ENCODE measurements around the gene CNDP1.

Gene CNDP1

DNA sequence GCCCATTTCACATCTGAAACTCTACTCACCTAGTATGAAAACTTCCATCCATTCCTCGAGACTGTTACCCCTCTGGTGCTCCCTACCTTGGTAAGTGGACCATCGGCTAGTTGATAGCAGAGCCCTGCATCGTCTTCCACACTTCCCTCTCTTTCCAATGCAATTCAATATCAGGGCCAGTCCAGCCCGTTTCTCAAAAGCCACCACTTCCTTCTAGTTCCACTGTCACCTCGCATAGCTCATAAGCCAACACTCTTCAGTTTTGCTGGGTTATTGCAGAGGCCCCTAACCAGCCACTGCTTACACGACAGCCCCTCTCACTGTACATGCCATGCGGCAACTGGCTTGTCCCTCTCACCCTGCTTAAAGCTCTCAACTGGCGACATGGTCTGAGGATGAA, 53.1 kb downstream of the CNDP1 start:
- no peak for DNase-seq (ENCODE audit: low read depth)

DNA sequence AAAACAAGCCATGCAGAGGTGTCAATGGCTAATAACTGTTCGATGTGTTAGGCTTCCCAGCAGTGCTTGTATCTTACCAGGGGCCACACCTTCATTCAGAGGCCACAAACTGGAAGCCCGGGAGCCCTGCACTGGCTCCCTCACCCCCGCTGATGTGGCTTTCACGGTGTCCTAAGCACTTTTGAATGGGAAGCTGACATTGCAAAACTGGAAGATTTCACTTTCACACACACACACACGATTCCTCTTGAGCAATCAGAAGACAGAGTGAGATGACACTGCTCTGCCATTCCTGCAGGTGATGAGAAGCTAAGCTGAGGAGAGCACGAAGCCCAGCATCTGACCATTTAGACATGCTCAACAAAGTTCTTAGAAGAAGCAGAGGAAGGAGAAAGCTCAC, 54.7 kb downstream of the CNDP1 start:
- no peak for DNase-seq (ENCODE audit: low read depth)

DNA sequence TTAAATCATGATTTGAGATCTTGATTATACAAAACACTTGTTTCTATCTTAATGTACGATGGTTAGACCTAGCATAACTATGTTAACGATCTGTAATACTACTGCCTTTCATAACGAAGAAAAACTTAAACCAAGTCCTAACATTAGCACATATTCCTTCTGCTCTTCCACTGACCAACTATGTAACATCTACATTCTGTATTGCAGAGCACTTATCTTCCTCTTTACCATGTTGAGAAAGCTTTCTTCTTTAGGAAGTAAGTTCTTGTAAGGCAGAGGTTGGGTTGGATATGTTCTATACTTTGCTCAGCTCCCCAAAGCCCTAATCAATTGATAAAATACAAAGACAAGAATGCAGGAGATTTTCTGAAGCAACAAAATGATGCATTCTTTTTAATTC, 55.5 kb downstream of the CNDP1 start:
- no peak for DNase-seq (ENCODE audit: low read depth)

DNA sequence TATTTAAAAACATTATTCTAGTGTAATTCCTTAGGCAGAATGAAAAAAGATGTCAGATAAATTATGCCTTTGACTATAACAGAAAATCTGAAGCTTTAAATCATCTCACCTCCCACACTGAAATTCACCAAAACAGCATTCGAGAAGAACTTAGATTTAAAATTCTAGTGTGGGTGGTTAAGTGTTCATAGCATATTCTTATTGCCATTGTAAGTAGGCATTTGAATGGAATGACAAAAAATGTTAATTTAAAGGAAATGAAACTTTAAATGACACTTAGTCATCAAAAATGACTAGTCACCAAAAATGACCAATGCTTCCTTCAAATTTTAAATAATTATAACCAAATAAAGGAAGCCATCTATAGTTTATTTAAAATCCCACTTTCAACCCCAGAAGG, 56.4 kb downstream of the CNDP1 start:
- DNase-seq (ENCODE audit: low read depth): no peak

DNA sequence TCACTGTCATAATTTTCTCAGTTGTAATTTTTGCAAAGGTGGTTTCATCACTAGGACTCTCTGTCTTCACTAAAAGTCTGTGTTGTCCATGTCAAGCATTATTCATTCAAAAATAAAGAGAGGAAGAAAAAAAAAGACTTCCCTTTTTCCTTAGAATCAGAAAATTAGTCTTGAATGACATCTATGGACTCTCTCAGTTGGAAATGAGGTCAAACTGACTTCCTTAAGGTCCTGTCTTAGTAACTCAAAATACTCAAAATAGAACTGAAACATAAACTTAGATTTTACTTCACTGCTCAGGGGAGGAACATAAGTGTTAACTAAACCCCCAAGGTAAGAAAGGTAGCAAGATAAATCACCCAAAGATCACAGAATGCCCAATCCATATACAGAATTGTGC, 61.1 kb downstream of the CNDP1 start:
- DNase-seq (ENCODE audit: low read depth): no peak

DNA sequence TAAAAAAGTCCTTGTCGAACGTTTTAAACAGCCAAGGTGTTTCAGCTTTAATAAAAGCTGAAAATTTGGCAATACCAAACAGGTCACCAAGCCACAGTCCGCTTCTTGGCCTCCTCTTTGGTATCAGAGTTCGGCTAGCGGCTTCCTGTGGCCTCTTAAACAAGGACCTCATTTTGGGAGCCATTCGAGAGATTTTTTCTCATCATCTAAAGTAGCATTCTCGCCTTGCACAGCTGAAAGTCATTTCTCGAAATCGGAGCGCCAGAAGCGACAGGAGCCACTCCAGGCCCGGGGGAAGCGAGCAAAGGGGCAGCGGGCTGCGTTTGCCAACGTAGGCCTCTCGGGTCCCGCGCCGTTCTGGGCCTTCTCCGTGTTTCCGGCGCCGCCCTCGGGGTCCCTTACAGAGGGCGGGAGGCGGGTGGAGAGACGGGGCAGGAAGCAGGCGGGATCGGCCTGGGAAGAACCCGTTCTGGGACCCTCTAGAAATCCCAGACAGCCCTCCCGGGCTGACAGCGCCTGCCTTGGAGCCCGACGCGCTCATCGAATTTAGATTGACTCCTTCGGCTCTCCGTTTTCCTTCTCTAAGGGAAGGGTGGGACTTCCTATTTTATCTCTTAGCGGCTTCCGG, 62.8 kb downstream of the CNDP1 start:
- DNase-seq (ENCODE audit: low read depth): peak; percentile 55

DNA sequence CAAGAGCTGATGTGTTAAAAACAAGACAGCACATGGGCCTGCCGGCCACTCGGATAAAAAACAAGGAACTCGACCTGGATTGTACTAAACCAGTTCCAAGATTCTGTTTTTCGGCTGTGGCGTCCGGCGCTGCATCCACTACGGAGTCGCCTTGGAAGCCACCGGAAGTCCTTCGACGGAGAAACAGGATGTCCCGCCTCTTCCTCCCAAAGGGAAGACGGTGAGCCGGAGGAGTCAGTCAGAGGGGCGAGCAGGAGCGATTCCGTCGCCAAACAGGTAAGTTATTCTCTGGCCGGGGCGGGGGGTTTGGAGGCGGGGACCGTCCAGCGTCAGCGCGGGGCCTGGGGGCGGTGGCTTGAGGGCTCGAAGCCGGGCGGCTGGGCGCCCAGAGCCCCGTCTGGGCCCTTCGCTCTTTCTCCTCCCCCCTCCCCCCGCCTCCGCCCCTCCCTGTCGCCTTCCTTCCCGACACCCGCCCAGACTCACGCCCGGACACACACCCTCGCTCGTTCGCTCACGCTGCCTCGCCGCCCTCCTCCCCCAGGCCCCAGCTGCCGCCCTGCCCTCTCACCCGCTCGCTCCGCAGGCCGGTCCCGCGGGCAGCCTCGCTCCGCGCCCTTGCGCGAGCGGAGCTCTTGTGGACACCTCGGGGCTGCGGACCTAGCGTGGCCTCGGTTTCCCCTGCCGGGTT, 63.5 kb downstream of the CNDP1 start, which contains the start of gene ZNF407:
Gene ZNF407, plus strand, starts transcription at position 209 of the 688 bp plus-strand sequence. CDS start 33,150 bp downstream, outside the sequence.
- DNase-seq (ENCODE audit: low read depth): peak; percentile 75

DNA sequence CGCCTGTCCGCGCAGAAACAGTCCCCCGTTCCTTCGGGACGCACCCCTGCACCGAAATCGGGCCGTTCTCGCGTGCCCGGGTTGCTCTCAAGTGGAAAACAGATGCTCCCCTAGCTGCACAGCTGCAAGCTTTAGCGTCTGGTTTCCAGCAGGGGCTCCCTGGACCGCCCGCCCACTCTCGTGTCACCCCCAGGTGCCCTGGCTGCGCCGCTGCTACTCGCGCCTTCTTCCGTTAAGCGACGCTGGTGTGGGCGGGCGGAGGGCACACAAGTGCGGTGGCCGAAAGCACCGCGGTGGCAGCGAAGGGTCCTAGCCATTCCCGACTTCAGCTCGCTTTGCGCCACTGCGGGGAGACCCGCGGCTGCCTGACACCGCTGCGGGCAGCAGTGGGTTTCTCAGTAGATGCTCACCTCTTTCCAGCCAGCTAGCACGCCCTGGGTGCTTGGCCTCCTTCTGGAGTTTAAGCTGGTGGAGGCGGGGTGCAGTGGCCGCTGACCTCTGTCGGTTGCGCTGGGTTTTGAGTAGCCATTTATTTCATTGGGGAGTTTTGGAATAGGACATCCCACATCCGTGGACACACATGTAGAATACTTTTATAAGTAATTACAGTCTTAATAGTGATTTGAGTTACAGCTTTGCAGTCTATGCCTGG, 64.2 kb downstream of the CNDP1 start:
- DNase-seq (ENCODE audit: low read depth): peak; percentile 58

DNA sequence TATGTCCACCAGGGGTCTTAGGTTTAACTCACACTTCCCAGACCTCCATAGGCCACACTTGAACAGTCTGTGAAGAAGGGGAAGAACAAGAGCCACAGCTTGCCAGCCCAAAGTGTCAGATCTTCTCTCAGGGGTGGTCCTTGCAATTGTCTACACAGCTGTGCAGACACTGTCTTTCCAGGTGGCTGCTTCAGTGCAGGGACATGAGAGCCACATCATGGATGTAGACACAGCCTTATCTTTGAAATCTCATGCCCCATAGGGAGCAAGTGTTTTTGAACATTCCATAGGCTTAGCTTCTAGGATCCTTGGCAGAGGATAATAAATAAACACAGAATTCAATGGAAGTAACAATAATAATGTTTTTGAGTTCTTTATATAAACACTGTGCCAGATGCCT, 70.1 kb downstream of the CNDP1 start:
- DNase-seq (ENCODE audit: low read depth): no peak

DNA sequence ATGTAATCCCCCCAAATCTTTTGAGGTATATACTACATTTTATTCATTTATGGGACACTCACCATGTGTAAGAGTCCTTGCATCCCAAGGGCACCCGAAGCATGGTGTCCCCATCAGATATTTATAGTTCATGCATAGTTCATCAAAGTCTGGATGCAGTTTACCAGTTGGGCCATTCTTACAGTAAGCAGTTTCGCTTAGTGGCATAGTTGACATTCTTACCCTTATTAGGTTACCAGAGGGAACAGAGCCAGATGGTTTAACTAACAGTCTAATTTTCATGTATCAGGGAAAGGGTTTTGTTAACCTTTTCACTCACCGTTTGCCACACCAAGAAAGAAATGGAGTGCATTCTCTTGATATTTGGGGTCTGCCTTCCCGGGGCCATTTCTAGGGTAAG, 70.5 kb downstream of the CNDP1 start:
- no peak for DNase-seq (ENCODE audit: low read depth)

DNA sequence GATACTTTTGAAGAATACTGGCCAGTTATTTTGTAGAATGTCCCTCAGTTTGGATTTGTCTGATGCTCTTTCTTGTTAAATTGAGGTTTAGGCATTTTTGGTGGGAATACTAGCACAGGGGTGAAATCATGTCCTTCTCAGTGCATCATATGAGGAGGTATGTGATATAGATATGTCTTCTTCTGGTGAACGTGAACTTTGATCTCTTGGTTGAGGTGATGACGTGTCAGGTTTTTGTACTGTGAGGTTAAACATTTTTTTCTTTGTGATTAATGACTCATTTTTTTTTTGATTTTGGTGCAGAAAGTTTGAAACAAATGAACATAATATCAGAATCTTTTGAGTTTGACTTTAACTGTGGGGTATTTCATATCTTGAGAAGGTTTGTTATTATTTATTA, 74.4 kb downstream of the CNDP1 start:
- DNase-seq (ENCODE audit: low read depth): no peak

DNA sequence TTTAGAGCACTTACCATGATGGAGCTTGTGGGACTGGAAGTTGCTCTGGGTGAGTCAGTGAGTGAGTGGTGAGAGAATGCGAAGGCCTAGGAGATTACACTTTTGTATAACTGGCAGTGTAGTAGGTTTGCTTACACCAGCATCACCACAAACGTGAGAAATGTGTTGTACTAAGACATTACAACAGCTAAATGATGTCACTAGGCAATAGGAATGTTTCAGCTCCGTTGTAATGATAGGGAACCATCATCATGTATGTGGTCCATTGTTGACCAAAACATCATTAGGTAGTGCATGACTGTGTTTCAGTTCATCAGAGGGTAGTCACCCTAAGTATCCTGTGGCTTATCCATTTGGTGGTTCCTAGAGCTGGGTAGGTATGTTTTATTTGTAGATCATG, 75.2 kb downstream of the CNDP1 start:
- DNase-seq (ENCODE audit: low read depth): no peak

DNA sequence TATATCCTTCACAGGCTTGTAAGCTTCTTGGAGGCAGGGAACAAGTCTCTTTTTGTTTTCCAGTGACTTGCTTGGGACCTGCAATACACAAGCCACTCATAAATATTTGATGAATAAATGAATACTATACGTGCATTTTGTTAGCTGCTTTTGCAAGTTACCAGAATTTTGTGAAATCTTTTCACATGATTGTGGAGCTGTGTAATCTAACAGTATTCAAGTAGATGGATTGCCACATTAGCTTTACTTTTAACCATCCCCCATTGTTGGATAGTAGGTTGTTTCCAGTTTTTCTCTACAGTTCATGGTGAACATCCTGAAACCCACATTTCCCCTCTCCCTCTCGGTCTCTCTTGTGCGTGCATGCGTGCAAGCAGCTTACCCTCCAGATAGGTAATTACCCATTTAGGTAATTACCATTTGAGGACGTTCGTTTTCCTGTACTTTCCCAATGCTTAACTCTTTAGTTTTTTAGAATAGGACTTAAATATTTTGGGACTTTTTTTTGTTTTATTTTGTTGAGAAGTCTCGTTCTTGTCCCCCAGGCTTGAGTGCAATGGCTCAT, 75.8 kb downstream of the CNDP1 start:
- DNase-seq (ENCODE audit: low read depth): no peak

DNA sequence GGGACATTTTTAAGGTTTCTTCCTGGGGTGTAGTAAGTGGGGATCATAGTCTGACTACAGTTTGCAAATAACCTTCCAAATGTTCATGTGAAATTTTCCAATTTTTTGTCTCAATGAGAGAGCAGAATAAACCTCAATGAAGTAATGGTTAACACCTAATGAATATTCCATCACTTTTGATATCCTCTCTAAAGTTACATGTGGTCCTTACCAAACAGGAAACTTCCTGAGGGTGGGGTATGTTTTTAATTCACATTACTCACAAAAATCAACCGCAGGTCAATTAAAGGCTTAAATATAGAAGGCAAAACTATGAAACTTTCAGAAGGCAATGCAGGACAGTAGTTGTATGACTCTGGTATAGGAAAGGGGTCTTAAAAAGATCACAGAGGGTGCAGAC, 76.6 kb downstream of the CNDP1 start:
- DNase-seq (ENCODE audit: low read depth): no peak

DNA sequence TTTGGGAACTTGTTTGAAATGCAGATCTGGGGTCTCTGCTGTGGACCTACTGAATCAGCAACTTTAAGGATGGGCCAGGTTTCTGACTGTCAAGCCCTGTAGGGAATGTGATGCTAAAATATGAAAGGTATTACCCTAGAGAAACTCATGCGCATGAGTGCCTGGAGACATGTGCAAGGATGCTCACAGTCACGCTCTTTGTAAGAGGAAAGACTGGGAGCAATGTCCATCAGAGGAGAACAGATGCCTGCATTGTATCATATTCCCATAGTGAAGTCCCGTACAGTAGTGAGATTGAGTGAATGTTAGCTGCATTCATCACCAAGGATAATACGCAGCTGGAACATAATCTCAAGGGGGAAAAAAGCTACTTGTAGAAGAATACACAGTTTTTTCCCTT, 77.5 kb downstream of the CNDP1 start:
- DNase-seq (ENCODE audit: low read depth): no peak

DNA sequence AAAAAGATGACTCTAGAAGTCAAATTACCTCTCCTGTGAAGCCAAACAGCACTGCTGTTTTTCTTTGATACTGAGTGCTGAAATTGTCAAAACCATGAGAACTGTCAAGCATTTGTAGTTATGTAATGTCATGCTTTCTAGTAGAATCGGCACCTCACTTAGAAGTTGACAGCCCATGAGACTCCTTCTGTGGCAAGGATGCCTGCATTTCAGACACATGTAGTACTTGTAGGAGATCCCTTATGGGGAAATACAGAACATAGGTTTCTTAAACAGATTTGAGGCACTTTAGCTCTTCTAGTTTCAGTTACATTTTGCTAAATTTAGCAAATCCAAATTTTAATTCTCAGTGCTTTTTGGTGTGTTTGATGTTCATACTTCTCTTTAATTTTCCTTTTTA, 79.1 kb downstream of the CNDP1 start:
- no peak for DNase-seq (ENCODE audit: low read depth)

DNA sequence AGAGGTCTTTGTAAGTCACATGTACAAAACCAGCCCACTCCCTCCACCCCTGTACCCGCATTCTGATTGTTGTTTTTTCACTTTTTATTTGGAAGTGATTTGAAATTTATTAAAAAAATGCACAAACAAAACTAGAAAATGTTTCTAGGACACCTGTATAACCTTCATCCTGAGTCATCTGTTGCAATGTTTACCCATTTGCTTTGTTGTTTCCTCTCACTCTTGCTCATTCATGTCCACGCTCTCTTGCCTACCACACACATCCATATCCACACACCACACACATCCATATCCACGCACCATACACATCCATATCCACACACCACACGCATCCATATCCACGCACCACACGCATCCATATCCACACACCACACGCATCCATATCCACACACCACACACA, 82.2 kb downstream of the CNDP1 start:
- no peak for DNase-seq (ENCODE audit: low read depth)

DNA sequence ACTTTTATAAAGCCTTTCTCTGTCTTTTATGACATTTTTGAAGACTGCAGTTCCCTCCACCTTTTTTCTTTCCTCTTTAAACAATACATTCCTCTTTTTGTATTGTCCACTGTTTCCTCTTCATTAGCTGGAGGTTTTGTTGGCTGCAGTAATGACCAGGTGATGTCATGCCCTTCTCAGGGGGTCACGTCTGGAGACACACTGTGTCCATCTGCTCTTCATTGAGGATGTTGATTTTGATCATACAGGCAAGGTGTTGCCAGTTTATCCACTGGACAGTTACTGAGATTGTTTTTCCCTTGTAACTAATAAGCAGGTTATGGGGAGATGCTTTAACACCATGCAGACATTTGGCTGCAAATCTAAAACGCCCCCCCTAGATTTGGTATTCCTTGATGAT, 83.2 kb downstream of the CNDP1 start:
- no peak for DNase-seq (ENCODE audit: low read depth)

DNA sequence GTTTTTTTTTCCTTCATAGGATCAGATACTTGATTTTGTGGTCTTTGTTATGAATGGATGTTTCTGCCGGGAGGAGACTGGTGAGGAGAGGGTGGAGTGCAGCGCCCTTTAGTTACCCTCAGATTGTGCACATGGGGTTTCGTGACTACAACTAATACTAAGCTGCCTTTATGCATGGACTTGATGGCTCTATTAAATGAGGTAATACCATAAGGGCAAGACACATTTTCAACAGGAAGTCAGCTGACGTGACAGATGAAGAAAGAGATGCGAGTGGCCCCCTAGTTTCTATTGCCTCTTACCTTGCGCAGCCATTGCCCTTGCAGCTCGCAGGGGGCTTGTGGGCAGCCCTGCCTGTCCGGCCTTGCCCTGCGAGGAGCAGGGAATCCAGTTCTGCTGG, 87.8 kb downstream of the CNDP1 start:
- DNase-seq (ENCODE audit: low read depth): no peak

DNA sequence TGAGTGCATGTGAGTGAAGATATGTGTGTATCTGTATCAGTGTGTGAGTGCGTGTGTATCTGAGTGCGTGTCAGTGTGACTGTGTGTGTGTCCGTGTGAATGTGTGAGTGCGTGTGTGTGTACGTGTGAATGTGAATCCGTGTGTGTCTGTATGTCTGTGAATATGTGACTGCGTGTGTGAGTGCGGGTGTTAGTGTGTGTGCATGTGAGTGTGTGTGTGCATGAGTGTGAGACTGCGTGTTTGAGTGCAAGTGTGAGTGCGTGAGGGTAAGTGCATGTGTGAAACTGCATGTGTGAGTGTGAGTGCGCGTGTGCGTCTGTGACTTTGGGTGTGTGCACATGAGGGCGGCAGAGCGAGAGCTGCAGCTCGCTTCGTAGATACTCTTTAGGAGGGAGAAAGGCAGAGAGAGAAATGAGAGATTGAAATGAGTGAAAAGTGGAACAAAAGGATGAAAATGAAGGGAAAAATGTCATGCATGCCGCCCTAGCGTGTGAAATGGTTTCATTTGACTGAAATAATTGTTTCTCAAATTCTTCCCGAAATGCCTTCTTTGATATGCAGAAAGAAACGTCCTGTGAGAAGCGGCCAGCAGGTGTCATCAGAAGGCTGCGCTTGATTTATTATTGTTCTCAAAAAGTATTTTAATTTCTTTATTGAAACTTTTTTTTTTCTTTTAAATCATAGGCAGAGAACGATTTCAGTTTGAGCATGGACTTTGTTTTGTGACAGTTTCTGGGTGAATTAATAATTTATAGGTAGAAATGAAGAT, 88.9 kb downstream of the CNDP1 start:
- no peak for DNase-seq (ENCODE audit: low read depth)

DNA sequence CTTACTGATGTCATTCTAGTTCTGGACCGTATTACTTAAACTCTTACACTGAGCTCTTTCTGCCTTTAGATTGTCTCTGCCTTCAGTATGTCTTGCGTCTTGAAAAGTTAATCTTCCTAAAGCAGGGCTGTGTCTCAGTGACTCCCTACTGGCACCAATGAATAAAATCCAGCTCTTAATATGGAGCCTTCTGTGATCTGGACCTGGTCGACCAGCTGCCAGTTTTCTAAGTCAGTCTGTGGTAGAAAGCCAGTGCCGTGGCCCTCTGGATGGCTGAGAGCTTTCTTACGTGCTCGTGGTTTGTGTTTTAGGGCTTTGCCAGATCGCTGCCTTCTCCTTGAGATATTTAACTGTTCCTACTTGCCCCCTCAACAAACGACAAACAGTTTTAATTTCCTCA, 90.2 kb downstream of the CNDP1 start:
- no peak for DNase-seq (ENCODE audit: low read depth)

DNA sequence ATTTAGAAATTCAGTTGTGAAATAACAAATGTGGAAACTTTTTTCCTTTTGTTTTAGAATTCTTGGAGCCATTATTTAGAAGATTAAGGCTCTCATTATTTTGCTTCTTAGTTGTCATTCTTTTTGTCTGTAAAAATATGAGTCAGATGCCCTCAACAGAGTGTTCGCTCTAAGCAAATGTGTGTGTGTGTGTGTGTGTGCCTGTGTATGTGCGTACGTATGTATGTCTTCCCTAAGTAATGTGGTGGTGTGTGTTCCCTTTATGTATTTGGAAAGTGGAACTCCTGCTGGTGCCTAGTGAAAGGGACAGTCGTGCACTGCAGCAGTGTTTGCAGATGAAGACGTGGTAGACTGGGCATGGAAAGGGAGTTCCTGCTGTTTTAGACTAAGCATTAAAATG, 90.9 kb downstream of the CNDP1 start:
- DNase-seq (ENCODE audit: low read depth): no peak

All from activated T-helper 1 cell treated with Interleukin-2 at 50 U/mL for 16 hours (primary cell).